Nephron progenitor cell (in vitro differentiated cells): ENCODE data around the gene GFPT1.

Source experiments
- DNase-seq: peaks from one replicate; pipeline ENCODE4 v3.0.0; 2021
- H3K27ac Mint-ChIP-seq: 2 replicates; pipeline ENCODE4 v1.8.0; 2021; ENCODE audit warnings: mild to moderate bottlenecking, moderate library complexity, mixed read lengths
- H3K27me3 Mint-ChIP-seq: 2 replicates; pipeline ENCODE4 v1.8.0; 2021; ENCODE audit warnings: mild to moderate bottlenecking, low read depth, mixed read lengths; ENCODE audit not compliant: poor library complexity
- H3K36me3 Mint-ChIP-seq: 2 replicates; pipeline ENCODE4 v1.8.0; 2021; ENCODE audit warnings: low read depth, mixed read lengths
- H3K4me1 Mint-ChIP-seq: 2 replicates; pipeline ENCODE4 v1.8.0; 2021; ENCODE audit warnings: mixed read lengths
- H3K4me3 Mint-ChIP-seq: 2 replicates; pipeline ENCODE4 v1.8.0; 2021; ENCODE audit warnings: mild to moderate bottlenecking, moderate library complexity, mixed read lengths
- H3K9me3 Mint-ChIP-seq: 2 replicates; pipeline ENCODE4 v1.8.0; 2021; ENCODE audit warnings: mild to moderate bottlenecking, moderate library complexity, mixed read lengths
- TF ChIP-seq, protein P1 (sequence below): fragments of 200-600 bp; sonication (generic); IDR thresholded peaks from 2 replicates; pipeline ENCODE4 v1.5.0; 2021; ENCODE audit warnings: antibody characterized with exemption

GFPT1 gene

DNA sequence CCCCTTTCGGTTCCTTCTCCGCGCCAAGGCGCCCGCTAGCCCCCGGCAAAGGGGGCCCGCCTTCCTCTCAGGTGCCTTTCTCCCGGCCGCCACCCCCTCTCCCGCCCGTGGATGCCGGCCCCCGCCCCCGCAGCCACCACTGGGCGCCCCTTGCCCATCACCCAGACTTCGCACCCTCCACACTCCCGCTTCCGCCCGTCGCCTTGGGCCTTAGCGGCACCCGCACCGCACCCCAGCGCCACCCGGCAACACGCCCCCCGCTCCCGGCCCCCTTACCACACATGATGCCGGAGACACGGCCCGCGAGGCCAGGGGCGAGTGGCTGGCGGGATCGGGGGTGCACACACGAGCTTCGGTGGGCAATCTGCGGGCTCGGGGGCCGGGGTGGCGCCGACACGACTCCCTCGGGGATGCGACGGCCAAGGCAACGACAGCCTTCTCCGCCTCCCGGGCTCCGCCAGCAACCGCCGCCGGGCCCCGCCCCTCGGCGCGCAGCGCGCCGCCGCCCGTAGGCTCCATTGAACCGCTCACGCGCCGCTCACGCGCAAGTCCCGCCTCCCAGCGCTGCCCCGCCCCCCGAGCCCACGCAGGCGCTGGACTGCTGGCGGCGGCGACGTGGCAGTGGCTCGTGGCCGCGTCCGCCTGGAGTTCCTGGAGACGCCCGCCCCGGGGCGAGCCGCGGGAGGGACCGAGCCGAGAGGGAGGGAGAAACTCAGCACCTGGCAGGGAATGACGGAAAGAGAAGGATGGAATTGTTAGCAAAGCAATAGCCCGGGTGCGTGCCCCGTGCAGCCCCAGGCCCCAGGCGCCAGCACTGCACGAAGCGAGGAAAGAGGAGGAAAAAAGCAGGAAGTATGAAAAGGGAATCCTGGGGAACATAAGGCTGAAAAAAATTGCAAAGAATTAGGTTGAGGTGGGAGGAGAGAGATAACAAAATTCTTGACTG, at the start of gene GFPT1:
TSS of gene GFPT1 (minus strand) at position 439 of the 946 bp plus-strand sequence. CDS start at position 283, 156 bp downstream.
- DNase-seq: peak; percentile 97
- H3K36me3 Mint-ChIP-seq: peaks cover 18% of the 10 kb centered on the region
- peaks cover 38% of the 10 kb centered on the region for H3K4me1 Mint-ChIP-seq
- TF ChIP-seq, protein P1, sequence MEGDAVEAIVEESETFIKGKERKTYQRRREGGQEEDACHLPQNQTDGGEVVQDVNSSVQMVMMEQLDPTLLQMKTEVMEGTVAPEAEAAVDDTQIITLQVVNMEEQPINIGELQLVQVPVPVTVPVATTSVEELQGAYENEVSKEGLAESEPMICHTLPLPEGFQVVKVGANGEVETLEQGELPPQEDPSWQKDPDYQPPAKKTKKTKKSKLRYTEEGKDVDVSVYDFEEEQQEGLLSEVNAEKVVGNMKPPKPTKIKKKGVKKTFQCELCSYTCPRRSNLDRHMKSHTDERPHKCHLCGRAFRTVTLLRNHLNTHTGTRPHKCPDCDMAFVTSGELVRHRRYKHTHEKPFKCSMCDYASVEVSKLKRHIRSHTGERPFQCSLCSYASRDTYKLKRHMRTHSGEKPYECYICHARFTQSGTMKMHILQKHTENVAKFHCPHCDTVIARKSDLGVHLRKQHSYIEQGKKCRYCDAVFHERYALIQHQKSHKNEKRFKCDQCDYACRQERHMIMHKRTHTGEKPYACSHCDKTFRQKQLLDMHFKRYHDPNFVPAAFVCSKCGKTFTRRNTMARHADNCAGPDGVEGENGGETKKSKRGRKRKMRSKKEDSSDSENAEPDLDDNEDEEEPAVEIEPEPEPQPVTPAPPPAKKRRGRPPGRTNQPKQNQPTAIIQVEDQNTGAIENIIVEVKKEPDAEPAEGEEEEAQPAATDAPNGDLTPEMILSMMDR: no peak
- H3K4me3 Mint-ChIP-seq: peak within 1 kb of the TSS; percentile 92
- peak within 1 kb of the TSS; percentile 94 for H3K27ac Mint-ChIP-seq
- H3K9me3 Mint-ChIP-seq: no peaks in the 10 kb centered on the region
- no peaks in the 10 kb centered on the region for H3K27me3 Mint-ChIP-seq

DNA sequence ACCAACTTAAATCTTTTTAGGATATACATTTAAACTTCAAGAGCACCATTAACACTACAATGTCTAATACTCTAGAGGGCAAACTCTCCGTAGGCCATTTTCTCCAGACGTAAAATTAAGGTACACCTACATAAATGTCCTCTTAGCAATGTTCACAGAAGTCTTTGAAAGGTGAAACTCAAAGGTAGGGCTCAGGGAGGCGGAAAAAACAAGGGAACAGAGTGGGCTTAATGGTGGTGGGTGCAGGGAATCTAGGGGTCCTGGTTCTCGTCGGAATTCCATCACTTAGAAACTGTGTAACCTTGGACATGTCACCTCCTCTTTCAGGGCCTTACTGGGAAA, 49.5 kb upstream of the GFPT1 start:
- H3K27ac Mint-ChIP-seq: peak overlapping the region; percentile 98
- DNase-seq: no peak
- peaks cover 17% of the 10 kb centered on the region for H3K36me3 Mint-ChIP-seq
- H3K9me3 Mint-ChIP-seq: peaks cover 4% of the 10 kb centered on the region
- peaks cover 32% of the 10 kb centered on the region for H3K4me1 Mint-ChIP-seq
- TF ChIP-seq, protein P1: no peak
- peak overlapping the region; percentile 90 for H3K4me3 Mint-ChIP-seq
- H3K27me3 Mint-ChIP-seq: no peaks in the 10 kb centered on the region

DNA sequence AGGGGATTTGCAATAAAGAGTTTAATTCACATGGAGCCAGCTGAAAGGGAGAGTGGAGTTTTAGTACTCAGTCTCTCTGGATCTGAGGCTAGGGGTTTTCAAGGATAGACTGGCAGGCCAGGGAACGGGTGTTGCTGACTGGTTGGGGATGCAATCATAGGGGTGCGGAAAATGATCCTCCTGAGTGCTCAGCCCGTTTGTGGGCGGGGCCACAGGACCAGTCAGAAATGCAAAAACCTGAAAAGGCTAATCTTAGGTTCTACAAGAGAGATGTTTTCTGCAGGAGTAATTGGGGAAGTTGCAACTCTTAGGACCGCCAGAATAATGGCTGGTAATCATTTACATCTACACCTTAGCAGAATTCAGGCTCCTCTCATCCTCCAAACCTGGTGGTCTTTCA, 47.7 kb upstream of the GFPT1 start:
- Mint-ChIP-seq H3K27me3 (no peaks in the 10 kb centered on the region), H3K4me1 (peaks cover 32% of the 10 kb centered on the region), H3K4me3 (peak overlapping the region; percentile 48), H3K9me3 (peaks cover 4% of the 10 kb centered on the region), H3K27ac (no peak overlapping the region), H3K36me3 (peaks cover 17% of the 10 kb centered on the region)
- TF ChIP-seq, protein P1: no peak
- DNase-seq: no peak

DNA sequence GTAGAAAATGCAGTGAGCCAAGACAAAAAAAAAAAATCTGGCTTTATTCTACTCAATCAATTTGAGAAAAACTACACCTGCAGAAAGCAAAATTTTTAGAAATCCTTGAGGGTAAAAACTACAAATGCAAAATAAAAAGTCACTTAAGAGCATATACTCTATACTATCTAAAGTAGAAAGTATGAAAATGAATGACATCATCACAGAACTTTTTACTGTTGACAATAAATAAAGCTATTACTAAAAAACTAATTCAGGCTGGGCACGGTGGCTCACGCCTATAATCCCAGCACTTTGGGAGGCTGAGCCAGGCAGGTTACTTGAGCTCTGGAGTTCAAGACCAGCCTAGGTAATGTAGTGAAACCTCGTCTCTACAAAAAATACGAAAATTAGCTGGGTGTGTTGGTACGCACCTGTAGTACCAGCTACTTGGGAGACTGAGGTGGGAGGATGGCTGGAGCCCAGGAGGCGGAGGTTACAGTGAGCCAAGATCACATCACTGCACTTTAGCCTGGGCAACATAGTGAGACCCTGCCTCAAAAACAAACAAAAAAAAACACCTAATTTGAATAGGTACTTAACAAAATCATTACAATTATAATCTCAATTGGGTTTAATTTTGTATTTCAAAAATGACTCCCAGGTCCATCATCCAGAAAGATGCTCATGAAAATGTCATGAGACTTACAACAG, 42.6 kb upstream of the GFPT1 start:
- Mint-ChIP-seq H3K27ac (no peak overlapping the region), H3K4me1 (peaks cover 4% of the 10 kb centered on the region), H3K36me3 (peaks cover 28% of the 10 kb centered on the region), H3K27me3 (no peaks in the 10 kb centered on the region), H3K4me3 (no peak overlapping the region), H3K9me3 (no peaks in the 10 kb centered on the region)
- no peak for DNase-seq
- TF ChIP-seq, protein P1: no peak

DNA sequence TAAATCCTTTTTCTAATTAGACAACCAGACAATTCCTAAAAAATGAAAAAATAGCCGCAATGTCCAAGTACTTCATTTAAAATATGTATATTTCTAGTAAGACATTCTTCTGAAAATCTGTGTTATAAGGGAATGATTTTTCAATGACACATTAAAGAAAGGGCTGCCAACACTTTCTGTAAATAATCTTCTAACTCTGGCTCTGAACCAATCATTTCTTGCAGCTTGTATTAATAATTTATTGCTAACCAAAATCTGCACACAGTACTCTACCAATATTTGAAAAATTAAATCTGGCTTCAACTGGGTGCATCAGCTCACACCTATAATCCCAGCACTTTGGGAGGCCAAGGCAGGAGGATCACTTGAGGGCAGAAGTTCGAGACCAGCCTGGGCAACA, 42.0 kb upstream of the GFPT1 start:
- peaks cover 24% of the 10 kb centered on the region for H3K36me3 Mint-ChIP-seq
- H3K4me3 Mint-ChIP-seq: no peak overlapping the region
- H3K9me3 Mint-ChIP-seq: no peaks in the 10 kb centered on the region
- no peak overlapping the region for H3K27ac Mint-ChIP-seq
- H3K4me1 Mint-ChIP-seq: no peaks in the 10 kb centered on the region
- TF ChIP-seq, protein P1: no peak
- no peak for DNase-seq
- H3K27me3 Mint-ChIP-seq: no peaks in the 10 kb centered on the region
